GM13976 (cell line): ENCODE data around the gene AHSG.

ENCODE experiments used
- DNase-seq: peaks from one replicate; pipeline ENCODE4 v3.0.0; 2012; ENCODE audit warnings: low spot score
- CTCF ChIP-seq: IDR thresholded peaks from 2 replicates; pipeline ENCODE4 v1.5.1; 2012; ENCODE audit warnings: borderline replicate concordance, mild to moderate bottlenecking; ENCODE audit not compliant: insufficient read depth; ENCODE audit errors: extremely low read depth, missing control alignments, control extremely low read depth
- in situ Hi-C: fragments of 300-500 bp; cut with MboI; formaldehyde crosslinking; loops from one replicate; pipeline ENCODE4 v1.12.0; 2022; ENCODE audit warnings: low sequenced_read_pairs, mixed read lengths, inconsistent platforms; ENCODE audit not compliant: unreplicated experiment

Gene AHSG

GRCh38 chr3:186621894-186622650, 9.2 kb downstream of the AHSG start:
- no peak for TF ChIP-seq CTCF
- DNase-seq: no peak
- in situ Hi-C loops: loop anchor here (10.0 kb wide), 1 partner anchor 193 kb away; no protein-coding TSS in a partner anchor

- no peak for DNase-seq
- in situ Hi-C loops: loop anchor here (10.0 kb wide), 1 partner anchor 192 kb away; no protein-coding TSS in a partner anchor
- TF ChIP-seq CTCF: no peak
These were observed 9.9 kb downstream of the AHSG start for GRCh38 chr3:186622651-186623310.

GRCh38 chr3:186624598-186624997, 11.7 kb downstream of the AHSG start:
- in situ Hi-C loops: loop anchor here (10.0 kb wide), 1 partner anchor 190 kb away; no protein-coding TSS in a partner anchor
- TF ChIP-seq CTCF: no peak

GRCh38 chr3:186625600-186626042, 12.8 kb downstream of the AHSG start:
- no peak for TF ChIP-seq CTCF
- in situ Hi-C loops: loop anchor here (10.0 kb wide), 1 partner anchor 189 kb away; no protein-coding TSS in a partner anchor
- DNase-seq: no peak

More at GRCh38 chr3:186624598-186624997, 11.7 kb downstream of the AHSG start:
- DNase-seq: no peak

- no peak for DNase-seq
- TF ChIP-seq CTCF: no peak
- in situ Hi-C loops: loop anchor here (10.0 kb wide), 1 partner anchor 188 kb away; no protein-coding TSS in a partner anchor
These were observed 13.5 kb downstream of the AHSG start for GRCh38 chr3:186626254-186626847.

- in situ Hi-C loops: loop anchor here (10.0 kb wide), 1 partner anchor 187 kb away; no protein-coding TSS in a partner anchor
- TF ChIP-seq CTCF: no peak
- no peak for DNase-seq
These were observed 15.1 kb downstream of the AHSG start for GRCh38 chr3:186627852-186628414.
